H1 (cell line): ENCODE results near the gene RCAN3.

Experiments used
- ASH2L ChIP-seq: fragments of 200-600, 300-600 bp; sonication (generic); IDR thresholded peaks from one replicate; pipeline ENCODE4 v1.7.1; 2017; ENCODE audit warnings: low read length
- CEBPB ChIP-seq: IDR thresholded peaks from 2 replicates; pipeline ENCODE4 v1.6.1; 2012; ENCODE audit warnings: low read depth, low read length
- CHD1 ChIP-seq: IDR thresholded peaks from 2 replicates; pipeline ENCODE4 v1.6.1; 2012; ENCODE audit warnings: low read depth, low read length, improper control_type of control experiment
- CHD2 ChIP-seq: IDR thresholded peaks from 2 replicates; pipeline ENCODE4 v1.6.1; 2012; ENCODE audit warnings: low read length, improper control_type of control experiment
- CREB1 ChIP-seq: IDR thresholded peaks from 2 replicates; pipeline ENCODE4 v1.6.1; 2012; ENCODE audit warnings: inconsistent platforms
- GABPA ChIP-seq: IDR thresholded peaks from 2 replicates; pipeline ENCODE4 v1.6.1; 2011; ENCODE audit warnings: mild to moderate bottlenecking, low read length, moderate library complexity, borderline replicate concordance; ENCODE audit not compliant: insufficient read depth
- JUN ChIP-seq: IDR thresholded peaks from 2 replicates; pipeline ENCODE4 v1.6.1; 2011; ENCODE audit warnings: low read depth, mild to moderate bottlenecking, improper control_type of control experiment, low read length
- RBBP5 ChIP-seq: IDR thresholded peaks from 2 replicates; pipeline ENCODE4 v1.7.1; 2012; ENCODE audit warnings: low read depth, mild to moderate bottlenecking, inconsistent platforms, low read length, moderate library complexity, borderline replicate concordance
- TAF1 ChIP-seq: IDR thresholded peaks from 2 replicates; pipeline ENCODE4 v1.6.1; 2011; ENCODE audit warnings: mild to moderate bottlenecking, low read depth, low read length
- TCF12 ChIP-seq: IDR thresholded peaks from 2 replicates; pipeline ENCODE4 v1.6.1; 2011; ENCODE audit warnings: low read depth, mild to moderate bottlenecking, low read length
- TF ChIP-seq, protein P1 (sequence below), 3 experiments: IDR thresholded peaks; 1 replicate in 2 of 3; 2 replicates in 1 of 3; pipeline versions ENCODE4 v1.5.1 to v1.6.1; 2011; ENCODE audit warnings: low read length in 3 of 3, mild to moderate bottlenecking in 3 of 3, inconsistent platforms in 2 of 3, low read depth in 1 of 3, moderate library complexity in 1 of 3; ENCODE audit not compliant: insufficient read depth in 1 of 3; ENCODE audit errors: control extremely low read depth in 1 of 3

DNA sequence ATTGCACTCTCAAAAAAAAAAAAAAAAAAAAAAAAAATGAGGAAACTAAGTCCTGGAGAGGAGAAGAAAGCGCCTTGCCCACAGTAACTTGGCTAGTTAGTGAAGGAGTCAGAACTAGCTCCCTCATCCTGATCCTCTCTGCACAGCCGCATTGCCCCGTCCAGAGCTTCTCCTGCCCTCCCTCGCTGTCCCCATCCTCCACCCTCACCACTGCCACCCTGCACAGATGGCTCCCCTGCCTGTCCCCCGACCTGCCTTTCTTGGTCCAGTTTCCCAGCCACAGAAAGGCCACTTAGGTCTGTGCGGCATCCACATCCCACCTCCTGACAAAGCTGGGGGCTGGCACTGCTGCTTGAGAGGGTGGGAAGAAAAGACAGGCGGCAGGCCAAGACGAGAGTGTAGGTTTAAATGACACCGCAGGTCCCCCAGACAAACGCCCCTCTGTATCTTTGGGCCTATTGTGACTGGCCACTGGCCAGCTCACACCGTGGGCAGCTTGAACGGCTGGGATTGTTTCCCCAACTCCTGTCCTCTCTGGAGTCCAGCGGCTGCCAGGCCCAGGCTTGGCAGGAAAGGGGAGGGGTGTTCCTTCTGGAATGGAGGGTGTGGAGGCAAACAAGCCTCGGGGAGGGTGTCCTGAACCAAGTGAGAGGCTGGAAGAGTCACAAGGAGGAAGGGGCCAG lies 73.4 kb downstream of the RCAN3 start:
- TF ChIP-seq, protein P1, sequence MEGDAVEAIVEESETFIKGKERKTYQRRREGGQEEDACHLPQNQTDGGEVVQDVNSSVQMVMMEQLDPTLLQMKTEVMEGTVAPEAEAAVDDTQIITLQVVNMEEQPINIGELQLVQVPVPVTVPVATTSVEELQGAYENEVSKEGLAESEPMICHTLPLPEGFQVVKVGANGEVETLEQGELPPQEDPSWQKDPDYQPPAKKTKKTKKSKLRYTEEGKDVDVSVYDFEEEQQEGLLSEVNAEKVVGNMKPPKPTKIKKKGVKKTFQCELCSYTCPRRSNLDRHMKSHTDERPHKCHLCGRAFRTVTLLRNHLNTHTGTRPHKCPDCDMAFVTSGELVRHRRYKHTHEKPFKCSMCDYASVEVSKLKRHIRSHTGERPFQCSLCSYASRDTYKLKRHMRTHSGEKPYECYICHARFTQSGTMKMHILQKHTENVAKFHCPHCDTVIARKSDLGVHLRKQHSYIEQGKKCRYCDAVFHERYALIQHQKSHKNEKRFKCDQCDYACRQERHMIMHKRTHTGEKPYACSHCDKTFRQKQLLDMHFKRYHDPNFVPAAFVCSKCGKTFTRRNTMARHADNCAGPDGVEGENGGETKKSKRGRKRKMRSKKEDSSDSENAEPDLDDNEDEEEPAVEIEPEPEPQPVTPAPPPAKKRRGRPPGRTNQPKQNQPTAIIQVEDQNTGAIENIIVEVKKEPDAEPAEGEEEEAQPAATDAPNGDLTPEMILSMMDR (IDR thresholded peaks at IDR 0.05; ENCODE audit: control extremely low read depth in 1 of 3, insufficient read depth in 1 of 3, low read depth in 1 of 3, low read length in 3 of 3), result no peak
- no peak for TF ChIP-seq ASH2L
- no peak for TF ChIP-seq CREB1
- no peak for TF ChIP-seq CHD1
- TF ChIP-seq JUN, result no peak
- no peak for TF ChIP-seq CEBPB
- no peak for TF ChIP-seq GABPA
- TF ChIP-seq TAF1, result no peak
- TF ChIP-seq TCF12, result no peak
- no peak for TF ChIP-seq RBBP5
- TF ChIP-seq CHD2, result no peak
